PC-9 (cell line): Measurements from ENCODE around the gene S1PR4.

Experiments
- EZH2 ChIP-seq: fragments of 200-600 bp; sonication (generic); IDR thresholded peaks from 2 replicates; pipeline ENCODE4 v1.8.0; 2017; ENCODE audit warnings: antibody characterized with exemption, low read depth
- TF ChIP-seq, protein P1 (sequence below): fragments of 200-600 bp; sonication (generic); conservative IDR thresholded peaks from 2 replicates; pipeline ENCODE4 v1.6.1; 2017; ENCODE audit warnings: mixed run types, antibody characterized with exemption, mild to moderate bottlenecking, moderate library complexity

DNA sequence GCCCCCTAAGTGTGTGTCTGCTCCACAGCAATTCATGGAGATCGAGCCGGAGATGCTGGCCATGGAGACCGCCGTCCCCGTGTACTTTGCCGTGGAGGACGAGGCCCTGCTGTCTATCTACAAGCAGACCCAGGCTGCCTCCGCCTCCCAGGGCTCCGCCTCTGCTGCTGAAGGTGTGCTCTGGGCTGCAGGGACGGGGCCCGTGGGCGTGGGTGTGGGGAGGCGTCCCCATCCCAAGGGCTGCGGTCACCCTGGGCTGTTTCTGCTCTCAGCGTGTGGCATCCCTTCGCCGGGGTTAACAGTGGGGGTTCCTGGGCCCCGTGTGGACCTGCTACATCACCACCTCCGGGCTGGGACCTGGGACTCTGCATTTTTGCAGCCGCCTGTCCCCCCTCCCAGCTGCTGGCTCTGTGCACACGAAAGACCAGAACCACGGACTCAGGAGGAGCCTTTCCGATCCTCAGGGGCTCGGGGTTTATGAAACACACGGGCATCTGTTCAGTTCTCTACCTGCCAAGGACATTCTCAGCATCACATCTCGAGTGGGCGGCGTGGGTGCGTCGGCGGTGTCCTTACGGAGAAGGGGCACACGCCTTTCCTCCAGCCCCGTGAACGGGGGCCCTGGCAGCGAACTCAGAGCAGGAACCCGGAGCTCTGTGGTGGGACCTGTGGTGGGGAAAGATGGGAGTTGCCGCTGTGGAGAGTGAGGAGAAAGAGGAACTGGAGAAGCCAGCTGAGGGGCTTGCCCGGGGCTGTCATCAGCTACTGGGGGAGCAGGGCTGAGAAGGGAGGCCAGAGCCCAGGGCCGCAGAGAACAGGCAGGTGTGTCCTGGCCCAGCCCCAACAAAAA is 14.9 kb downstream of the S1PR4 start:
- TF ChIP-seq, protein P1, sequence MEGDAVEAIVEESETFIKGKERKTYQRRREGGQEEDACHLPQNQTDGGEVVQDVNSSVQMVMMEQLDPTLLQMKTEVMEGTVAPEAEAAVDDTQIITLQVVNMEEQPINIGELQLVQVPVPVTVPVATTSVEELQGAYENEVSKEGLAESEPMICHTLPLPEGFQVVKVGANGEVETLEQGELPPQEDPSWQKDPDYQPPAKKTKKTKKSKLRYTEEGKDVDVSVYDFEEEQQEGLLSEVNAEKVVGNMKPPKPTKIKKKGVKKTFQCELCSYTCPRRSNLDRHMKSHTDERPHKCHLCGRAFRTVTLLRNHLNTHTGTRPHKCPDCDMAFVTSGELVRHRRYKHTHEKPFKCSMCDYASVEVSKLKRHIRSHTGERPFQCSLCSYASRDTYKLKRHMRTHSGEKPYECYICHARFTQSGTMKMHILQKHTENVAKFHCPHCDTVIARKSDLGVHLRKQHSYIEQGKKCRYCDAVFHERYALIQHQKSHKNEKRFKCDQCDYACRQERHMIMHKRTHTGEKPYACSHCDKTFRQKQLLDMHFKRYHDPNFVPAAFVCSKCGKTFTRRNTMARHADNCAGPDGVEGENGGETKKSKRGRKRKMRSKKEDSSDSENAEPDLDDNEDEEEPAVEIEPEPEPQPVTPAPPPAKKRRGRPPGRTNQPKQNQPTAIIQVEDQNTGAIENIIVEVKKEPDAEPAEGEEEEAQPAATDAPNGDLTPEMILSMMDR = no peak
- no peak for TF ChIP-seq EZH2
